Neural progenitor cell (in vitro differentiated cells): ENCODE results near the gene RNF115. TPM values are rescaled to one million over a fixed set of nuclear protein-coding genes. Genes with fewer than 3 reads are reported as not detected.
A peak's percentile ranks its signal among the peaks of the same experiment; 100 is the strongest.
"Not testable (repeated sequence)": the region's sequence is repeated elsewhere in the genome, so short reads cannot be mapped to it uniquely, and the experiment has no call there.

Source experiments
- DNase-seq: peaks from one replicate; pipeline ENCODE4 v3.0.0-alpha.2; 2016; ENCODE audit warnings: low spot score
- H2AFZ ChIP-seq: fragments of 200-600 bp; sonication (generic); replicated peaks from 2 replicates; pipeline ENCODE4 v1.6.1; 2016; ENCODE audit warnings: antibody characterized with exemption
- H3F3A ChIP-seq: fragments of 200-600 bp; sonication (generic); 2 replicates; pipeline ENCODE4 v1.6.1; 2016; ENCODE audit warnings: antibody characterized with exemption, low read depth
- H3K27ac ChIP-seq: fragments of 200-600 bp; sonication (generic); 2 replicates; pipeline ENCODE4 v1.5.1; 2016; ENCODE audit warnings: mild to moderate bottlenecking
- H3K27me3 ChIP-seq: fragments of 200-600 bp; sonication (generic); 2 replicates; pipeline ENCODE4 v1.6.1; 2016; ENCODE audit warnings: mild to moderate bottlenecking, moderate library complexity
- H3K36me3 ChIP-seq: fragments of 200-600 bp; sonication (generic); 2 replicates; pipeline ENCODE4 v1.5.1; 2016
- H3K4me1 ChIP-seq: fragments of 200-600 bp; sonication (generic); 2 replicates; pipeline ENCODE4 v1.6.1; 2016; ENCODE audit warnings: mixed run types
- H3K4me2 ChIP-seq: fragments of 200-600 bp; sonication (generic); 2 replicates; pipeline ENCODE4 v1.6.1; 2016
- H3K4me3 ChIP-seq: fragments of 200-600 bp; sonication (generic); 2 replicates; pipeline ENCODE4 v1.5.1; 2016
- H3K79me2 ChIP-seq: fragments of 200-600 bp; sonication (generic); 2 replicates; pipeline ENCODE4 v1.6.1; 2016; ENCODE audit warnings: low read depth
- H3K9ac ChIP-seq: fragments of 200-600 bp; sonication (generic); 2 replicates; pipeline ENCODE4 v1.6.1; 2016
- H3K9me3 ChIP-seq: fragments of 200-600 bp; sonication (generic); 2 replicates; pipeline ENCODE4 v1.5.1; 2016; ENCODE audit warnings: low read depth
- H4K20me1 ChIP-seq: fragments of 200-600 bp; sonication (generic); 2 replicates; pipeline ENCODE4 v1.6.1; 2016; ENCODE audit warnings: low read depth
- H3K27ac Mint-ChIP-seq: 3 replicates; pipeline ENCODE4 v1.8.0; 2021; ENCODE audit warnings: mixed read lengths
- H3K27me3 Mint-ChIP-seq: 2 replicates; pipeline ENCODE4 v1.8.0; 2022; ENCODE audit warnings: low read depth, mild to moderate bottlenecking, inconsistent platforms, moderate library complexity, mixed read lengths; ENCODE audit not compliant: insufficient read depth
- H3K36me3 Mint-ChIP-seq: 3 replicates; pipeline ENCODE4 v1.8.0; 2021; ENCODE audit warnings: mixed read lengths
- H3K4me1 Mint-ChIP-seq: 3 replicates; pipeline ENCODE4 v1.8.0; 2021; ENCODE audit warnings: mixed read lengths
- H3K4me3 Mint-ChIP-seq: 3 replicates; pipeline ENCODE4 v1.8.0; 2021; ENCODE audit warnings: mild to moderate bottlenecking, moderate library complexity, mixed read lengths
- H3K9me3 Mint-ChIP-seq: 3 replicates; pipeline ENCODE4 v1.8.0; 2020; ENCODE audit warnings: mixed read lengths
- EZH2 ChIP-seq: fragments of 200-600 bp; sonication (generic); IDR thresholded peaks from 2 replicates; pipeline ENCODE4 v1.6.1; 2017; ENCODE audit warnings: antibody characterized with exemption, mild to moderate bottlenecking, moderate library complexity
- EZH2phosphoT487 ChIP-seq: fragments of 200-600 bp; sonication (generic); IDR thresholded peaks from 2 replicates; pipeline ENCODE4 v1.6.1; 2017; ENCODE audit warnings: antibody characterized with exemption
- total RNA-seq: library from RNA; depleted of rRNA; stranded (reverse); fragments of >200 nt; gene quantifications from 2 replicates; pipeline ENCODE4 v1.2.3, GENCODE V29; 2015; ENCODE audit warnings: low replicate concordance
- TF ChIP-seq, protein P1 (sequence below): fragments of 200-600 bp; sonication (generic); IDR thresholded peaks from 2 replicates; pipeline ENCODE4 v1.5.1; 2017; ENCODE audit warnings: antibody characterized with exemption, mild to moderate bottlenecking

Gene RNF115
- total RNA-seq, 1 donor from 2014 or later, result 12.9 TPM

DNA sequence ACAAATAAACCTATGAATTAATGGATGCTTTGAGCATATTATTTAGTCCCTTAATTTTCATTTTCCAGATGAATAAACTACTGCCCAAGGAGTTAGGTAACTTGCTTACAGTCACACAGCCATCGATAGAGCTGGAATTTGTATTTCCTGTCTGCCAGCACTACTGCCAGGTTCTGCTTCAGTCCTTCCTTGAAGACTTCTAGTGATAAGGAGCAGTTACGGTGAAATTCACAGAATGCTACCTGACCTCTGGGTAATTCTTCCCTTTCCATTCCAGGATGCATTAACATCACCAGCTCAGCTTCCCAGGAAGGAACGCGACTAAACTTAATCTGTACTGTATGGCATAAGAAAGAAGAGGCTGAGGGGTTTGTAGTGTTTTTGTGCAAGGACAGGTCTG is 93.4 kb downstream of the RNF115 start:
- no peak overlapping the region for H3K4me3 Mint-ChIP-seq

DNA sequence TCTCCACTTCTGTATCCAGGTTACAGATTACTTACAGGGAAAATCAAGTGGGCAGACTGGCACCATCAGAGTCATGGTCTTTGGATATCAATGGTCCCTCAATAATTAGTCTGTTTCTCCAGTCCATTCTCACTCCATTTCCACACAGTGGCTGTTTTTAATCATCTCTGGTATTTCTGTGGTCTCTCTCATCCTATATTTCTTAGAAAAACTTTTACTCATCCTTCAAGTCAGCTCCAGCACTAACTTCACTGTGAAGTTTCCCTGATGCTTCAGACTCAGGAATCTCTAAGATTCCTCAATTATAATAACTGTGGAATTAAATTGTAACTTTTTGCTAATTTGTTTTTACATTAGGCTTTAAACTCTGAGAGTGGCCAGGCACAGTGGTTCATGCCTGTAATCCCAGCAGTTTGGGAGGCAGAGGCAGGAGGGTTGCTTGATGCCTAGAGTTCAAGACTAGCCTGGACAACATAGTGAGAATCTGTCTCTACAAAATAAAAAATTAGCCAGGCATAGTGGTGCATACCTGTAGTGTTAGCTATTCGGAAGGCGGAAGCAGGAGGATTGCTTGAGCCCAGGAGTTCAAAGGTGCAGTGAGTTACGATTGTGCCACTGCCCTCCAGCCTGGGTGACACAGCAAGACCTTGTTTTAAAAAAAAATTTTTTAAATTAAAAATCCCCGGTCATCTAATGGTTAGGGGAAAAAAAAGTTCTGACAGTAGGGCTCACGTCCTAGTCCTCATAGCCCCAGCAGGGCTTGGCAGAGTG is 94.0 kb downstream of the RNF115 start:
- Histone ChIP-seq H3K4me1 (no peaks in the 10 kb centered on the region), H3K27me3 (no peaks in the 10 kb centered on the region), H3K9ac (no peak overlapping the region), H3K36me3 (no peaks in the 10 kb centered on the region), H3F3A (no peaks in the 10 kb centered on the region), H3K27ac (no peak overlapping the region), H3K4me2 (no peak overlapping the region), H3K4me3 (no peak overlapping the region), H3K9me3 (no peaks in the 10 kb centered on the region), H4K20me1 (no peaks in the 10 kb centered on the region), H3K79me2 (no peaks in the 10 kb centered on the region), H2AFZ (no peak overlapping the region)
- no peak overlapping the region for H3K27ac Mint-ChIP-seq
- H3K9me3 Mint-ChIP-seq, result no peaks in the 10 kb centered on the region
- H3K4me3 Mint-ChIP-seq, result no peak overlapping the region
- H3K36me3 Mint-ChIP-seq, result no peaks in the 10 kb centered on the region
- H3K27me3 Mint-ChIP-seq, result peaks cover 4% of the 10 kb centered on the region
- DNase-seq, result no peak
- TF ChIP-seq EZH2, result no peak
- TF ChIP-seq EZH2phosphoT487, result no peak
- TF ChIP-seq, protein P1, sequence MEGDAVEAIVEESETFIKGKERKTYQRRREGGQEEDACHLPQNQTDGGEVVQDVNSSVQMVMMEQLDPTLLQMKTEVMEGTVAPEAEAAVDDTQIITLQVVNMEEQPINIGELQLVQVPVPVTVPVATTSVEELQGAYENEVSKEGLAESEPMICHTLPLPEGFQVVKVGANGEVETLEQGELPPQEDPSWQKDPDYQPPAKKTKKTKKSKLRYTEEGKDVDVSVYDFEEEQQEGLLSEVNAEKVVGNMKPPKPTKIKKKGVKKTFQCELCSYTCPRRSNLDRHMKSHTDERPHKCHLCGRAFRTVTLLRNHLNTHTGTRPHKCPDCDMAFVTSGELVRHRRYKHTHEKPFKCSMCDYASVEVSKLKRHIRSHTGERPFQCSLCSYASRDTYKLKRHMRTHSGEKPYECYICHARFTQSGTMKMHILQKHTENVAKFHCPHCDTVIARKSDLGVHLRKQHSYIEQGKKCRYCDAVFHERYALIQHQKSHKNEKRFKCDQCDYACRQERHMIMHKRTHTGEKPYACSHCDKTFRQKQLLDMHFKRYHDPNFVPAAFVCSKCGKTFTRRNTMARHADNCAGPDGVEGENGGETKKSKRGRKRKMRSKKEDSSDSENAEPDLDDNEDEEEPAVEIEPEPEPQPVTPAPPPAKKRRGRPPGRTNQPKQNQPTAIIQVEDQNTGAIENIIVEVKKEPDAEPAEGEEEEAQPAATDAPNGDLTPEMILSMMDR, result no peak
- H3K4me1 Mint-ChIP-seq, result no peaks in the 10 kb centered on the region

More for the DNA sequence above, 93.4 kb downstream of the RNF115 start:
- peaks cover 4% of the 10 kb centered on the region for H3K27me3 Mint-ChIP-seq
- H2AFZ ChIP-seq, result no peak overlapping the region
- H3K4me1 ChIP-seq, result no peaks in the 10 kb centered on the region
- H3K36me3 Mint-ChIP-seq, result no peaks in the 10 kb centered on the region
- H3K4me1 Mint-ChIP-seq, result no peaks in the 10 kb centered on the region
- H3F3A ChIP-seq, result no peaks in the 10 kb centered on the region
- H3K4me2 ChIP-seq, result no peak overlapping the region
- no peak for TF ChIP-seq EZH2phosphoT487
- no peaks in the 10 kb centered on the region for H3K9me3 ChIP-seq
- H4K20me1 ChIP-seq, result no peaks in the 10 kb centered on the region
- no peaks in the 10 kb centered on the region for H3K9me3 Mint-ChIP-seq
- H3K79me2 ChIP-seq, result no peaks in the 10 kb centered on the region
- no peaks in the 10 kb centered on the region for H3K36me3 ChIP-seq
- H3K4me3 ChIP-seq, result no peak overlapping the region
- no peak for DNase-seq
- H3K27ac ChIP-seq, result no peak overlapping the region
- H3K27me3 ChIP-seq, result no peaks in the 10 kb centered on the region
- H3K27ac Mint-ChIP-seq, result no peak overlapping the region
- no peak overlapping the region for H3K9ac ChIP-seq

DNA sequence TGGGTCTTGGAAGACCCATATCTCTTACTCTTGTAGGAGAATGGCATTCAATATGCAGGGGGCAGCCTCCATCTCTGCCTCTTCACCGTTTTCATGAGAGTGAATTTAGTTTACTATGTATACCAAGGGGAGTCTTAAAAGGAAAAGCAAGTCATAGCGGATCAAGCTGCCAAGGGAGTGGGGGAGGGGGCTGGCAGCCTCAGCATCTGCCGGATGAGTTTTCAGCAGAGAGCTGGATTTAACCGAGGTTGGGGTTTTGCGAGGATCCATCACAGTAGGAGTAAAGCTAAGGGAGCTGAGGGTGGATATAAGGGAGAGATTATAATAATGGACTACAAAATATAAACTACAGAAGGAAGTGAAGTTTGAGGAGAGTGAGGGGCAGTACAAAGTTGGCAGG is 94.7 kb downstream of the RNF115 start:
- Histone ChIP-seq H3K4me3 (no peak overlapping the region), H3K4me2 (no peak overlapping the region)

DNA sequence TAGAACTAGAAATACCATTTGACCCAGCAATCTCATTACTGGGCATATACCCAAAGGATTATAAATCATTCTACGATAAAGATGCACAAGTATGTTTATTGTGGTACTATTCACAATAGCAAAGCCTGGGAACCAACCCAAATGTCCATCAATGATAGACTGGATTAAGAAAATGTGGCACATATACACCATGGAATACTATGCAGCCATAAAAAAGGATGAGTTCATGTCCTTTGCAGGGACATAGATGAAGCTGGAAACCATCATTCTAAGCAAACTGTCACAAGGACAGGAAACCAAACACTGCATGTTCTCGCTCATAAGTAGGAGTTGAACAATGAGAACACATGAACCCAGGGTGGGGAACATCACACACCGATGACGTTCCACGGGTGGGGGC is 97.7 kb downstream of the RNF115 start:
- not testable (repeated sequence) for H3F3A ChIP-seq, H3K9me3 Mint-ChIP-seq, H2AFZ ChIP-seq, DNase-seq, H3K9me3 ChIP-seq, H3K27ac ChIP-seq, H3K27ac Mint-ChIP-seq, H3K4me3 ChIP-seq, H3K4me1 Mint-ChIP-seq, H3K79me2 ChIP-seq, H3K4me3 Mint-ChIP-seq, H3K36me3 Mint-ChIP-seq, H3K4me2 ChIP-seq, H3K9ac ChIP-seq, H4K20me1 ChIP-seq, H3K27me3 Mint-ChIP-seq, H3K4me1 ChIP-seq, H3K36me3 ChIP-seq
- peaks cover 14% of the 10 kb centered on the region for H3K27me3 ChIP-seq

More for the DNA sequence above, 94.7 kb downstream of the RNF115 start:
- H3K27me3 ChIP-seq, result no peaks in the 10 kb centered on the region
- Mint-ChIP-seq H3K9me3 (no peaks in the 10 kb centered on the region), H3K4me1 (no peaks in the 10 kb centered on the region), H3K27ac (peak overlapping the region; percentile 5), H3K27me3 (peaks cover 4% of the 10 kb centered on the region), H3K4me3 (no peak overlapping the region), H3K36me3 (no peaks in the 10 kb centered on the region)
- no peaks in the 10 kb centered on the region for H4K20me1 ChIP-seq
- DNase-seq, result no peak
- H3K4me1 ChIP-seq, result no peaks in the 10 kb centered on the region
- TF ChIP-seq EZH2phosphoT487, result no peak
- TF ChIP-seq EZH2, result no peak
- TF ChIP-seq, protein P1, result no peak
- no peak overlapping the region for H3K27ac ChIP-seq
- no peak overlapping the region for H2AFZ ChIP-seq
- H3K36me3 ChIP-seq, result no peaks in the 10 kb centered on the region
- no peaks in the 10 kb centered on the region for H3K9me3 ChIP-seq
- H3F3A ChIP-seq, result no peaks in the 10 kb centered on the region
- no peaks in the 10 kb centered on the region for H3K79me2 ChIP-seq
- no peak overlapping the region for H3K9ac ChIP-seq
